Upper lobe of left lung (tissue), 6 donors: ENCODE measurements around the gene LHFPL2. TPM values are rescaled to one million over a fixed set of nuclear protein-coding genes. Genes with fewer than 3 reads are reported as not detected.

ENCODE experiments used
- ATAC-seq, 2 donors: fragments of 200-7000 bp; cut with Tn5 transposase; one replicate each; pipeline ENCODE4 v1.9.1; 2022; ENCODE audit warnings: mild to moderate bottlenecking in 2 of 2, moderate library complexity in 2 of 2; ENCODE audit not compliant: low FRiP score in 2 of 2
- DNase-seq, 2 donors: peaks; one replicate each; pipeline ENCODE4 v3.0.0-alpha.2; 2019 to 2020
- H3K27ac ChIP-seq, 4 donors: fragments of 200-600 bp; sonication (generic); one replicate each; pipeline ENCODE4 v1.5.1; 2016 to 2019
- H3K27me3 ChIP-seq, 4 donors: fragments of 200-600 bp; sonication (generic); one replicate each; pipeline ENCODE4 v1.5.1; 2017 to 2019
- H3K36me3 ChIP-seq, 4 donors: fragments of 200-600 bp; sonication (generic); one replicate each; pipeline ENCODE4 v1.5.1; 2016 to 2019
- H3K4me1 ChIP-seq, 4 donors: fragments of 200-600 bp; sonication (generic); one replicate each; pipeline ENCODE4 v1.5.1; 2018 to 2019
- H3K4me3 ChIP-seq, 4 donors: fragments of 200-600 bp; sonication (generic); one replicate each; pipeline ENCODE4 v1.5.1; 2017 to 2019; ENCODE audit warnings: mild to moderate bottlenecking in 2 of 4, moderate library complexity in 1 of 4
- H3K9me3 ChIP-seq, 4 donors: fragments of 200-600 bp; sonication (generic); one replicate each; pipeline ENCODE4 v1.5.1; 2018 to 2019
- CTCF ChIP-seq, 6 experiments: fragments of 450-650 bp in 4 of 6; fragments of 200-600 bp in 2 of 6; sonication (generic) in 2 of 6; IDR thresholded peaks; one replicate each; pipeline ENCODE4 v1.5.1; 2016 to 2019; ENCODE audit warnings: antibody characterized with exemption in 6 of 6
- EP300 ChIP-seq, 4 donors: sonication (generic); formaldehyde crosslinking; IDR thresholded peaks; one replicate each; pipeline ENCODE4 v1.5.1; 2017; ENCODE audit warnings: antibody characterized with exemption in 4 of 4, control low read depth in 2 of 4
- POLR2A ChIP-seq, 4 donors: fragments of 450-650 bp; IDR thresholded peaks; one replicate each; pipeline ENCODE4 v1.5.1; 2016 to 2017; ENCODE audit warnings: antibody characterized with exemption in 4 of 4, mild to moderate bottlenecking in 2 of 4
- POLR2AphosphoS5 ChIP-seq, 2 donors: sonication (generic); formaldehyde crosslinking; IDR thresholded peaks; one replicate each; pipeline ENCODE4 v1.5.1; 2017; ENCODE audit warnings: antibody characterized with exemption in 2 of 2
- WGBS, 2 donors: methylation state at CpG; one replicate each; pipeline ENCODE4 v1.1.5; 2017 to 2018; 5-methylcytosine and 5-hydroxymethylcytosine counted together
- total RNA-seq, 6 donors: library from RNA; depleted of rRNA in 4 of 6; stranded (reverse); fragments of >200 nt in 4 of 6; gene quantifications; one replicate each; pipeline versions ENCODE4 v1.1.0 to v1.2.1, GENCODE V29; 2016 to 2021
- donor health status: DM: no; HTN: no; CAD: no; lungs with moderate emphysema.
- donor health status: DM: no; HTN: yes; CAD: no; lungs with severe emphysema.

Gene LHFPL2
- total RNA-seq, 6 donors from 2014 or later = 17.3 to 69.5 (median 32.9) TPM

DNA sequence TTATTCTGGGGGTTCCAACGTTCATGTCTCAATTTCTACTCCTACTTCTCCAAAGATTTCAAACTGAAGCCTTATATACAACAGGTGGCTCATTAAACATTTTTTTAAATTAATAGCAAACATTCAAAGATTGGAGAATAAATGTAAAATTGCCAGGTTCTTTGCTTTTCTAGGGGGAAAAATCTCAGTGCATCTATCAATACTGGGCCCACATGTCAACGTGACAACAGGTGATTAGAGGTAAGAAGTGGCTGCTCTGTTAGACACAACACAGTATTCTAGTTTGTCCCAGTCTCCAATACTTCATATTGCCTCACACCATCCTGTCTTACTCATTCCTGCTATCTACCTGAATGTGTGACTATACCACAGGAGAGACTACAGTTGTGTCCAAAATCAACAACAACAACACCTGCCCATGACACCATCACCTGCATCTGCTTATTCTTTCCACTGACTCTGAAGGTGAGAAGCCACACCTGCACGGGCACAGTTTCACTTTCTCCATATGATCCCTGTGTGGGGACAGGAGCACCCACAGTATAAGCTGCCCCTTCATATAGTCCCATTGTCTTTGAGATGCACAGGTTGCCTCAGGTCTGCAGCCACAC, 110.2 kb downstream of the LHFPL2 start:
- Histone ChIP-seq H3K27me3 (no peaks in the 10 kb centered on the region), H3K9me3 (no peaks in the 10 kb centered on the region), H3K4me3 (no peak overlapping the region), H3K4me1 (peaks cover 0 to 14% (median 5%) of the 10 kb centered on the region in 4 donors), H3K36me3 (no peaks in the 10 kb centered on the region), H3K27ac (no peak overlapping the region)
- 81 to 86% methylated on average over 3 of the region's 3 CpGs for WGBS, 2 donors
- no peak for TF ChIP-seq EP300 (IDR thresholded peaks at IDR 0.05)
- no peak for DNase-seq
- no peak for ATAC-seq

GRCh38 chr5:78537821-78538220, 110.8 kb downstream of the LHFPL2 start:
- WGBS, 2 donors = 39 to 52% methylated on average over 5 of the region's 5 CpGs
- Histone ChIP-seq H3K4me3 (no peak overlapping the region), H3K36me3 (no peaks in the 10 kb centered on the region), H3K9me3 (no peaks in the 10 kb centered on the region), H3K4me1 (peaks cover 0 to 14% (median 5%) of the 10 kb centered on the region in 4 donors), H3K27me3 (no peaks in the 10 kb centered on the region), H3K27ac (no peak overlapping the region)
- ATAC-seq (peak in 1 of 2 donors; percentile 49), DNase-seq (no peak)
- peak in 5 of 6 experiments; percentile 19 to 51 (median 33) for TF ChIP-seq CTCF (IDR thresholded peaks at IDR 0.05)
- TF ChIP-seq POLR2A (IDR thresholded peaks at IDR 0.05) = no peak
- no peak for TF ChIP-seq POLR2AphosphoS5 (IDR thresholded peaks at IDR 0.05)
- no peak for TF ChIP-seq EP300 (IDR thresholded peaks at IDR 0.05)

- no peaks in the 10 kb centered on the region for H3K27me3 ChIP-seq
- no peaks in the 10 kb centered on the region for H3K36me3 ChIP-seq
- ATAC-seq (no peak), DNase-seq (no peak)
- H3K9me3 ChIP-seq = no peaks in the 10 kb centered on the region
- whole genome bisulfite sequencing, 2 donors = 64 to 71% methylated on average over 5 of the region's 5 CpGs
- H3K4me1 ChIP-seq = peaks cover 0 to 14% (median 5%) of the 10 kb centered on the region in 4 donors
- TF ChIP-seq POLR2AphosphoS5 (IDR thresholded peaks at IDR 0.05) (no peak), POLR2A (IDR thresholded peaks at IDR 0.05) (no peak), CTCF (IDR thresholded peaks at IDR 0.05) (no peak), EP300 (IDR thresholded peaks at IDR 0.05) (no peak)
- H3K4me3 ChIP-seq = no peak overlapping the region
- no peak overlapping the region for H3K27ac ChIP-seq
Observed at GRCh38 chr5:78537411-78537810, 111.2 kb downstream of the LHFPL2 start.

DNA sequence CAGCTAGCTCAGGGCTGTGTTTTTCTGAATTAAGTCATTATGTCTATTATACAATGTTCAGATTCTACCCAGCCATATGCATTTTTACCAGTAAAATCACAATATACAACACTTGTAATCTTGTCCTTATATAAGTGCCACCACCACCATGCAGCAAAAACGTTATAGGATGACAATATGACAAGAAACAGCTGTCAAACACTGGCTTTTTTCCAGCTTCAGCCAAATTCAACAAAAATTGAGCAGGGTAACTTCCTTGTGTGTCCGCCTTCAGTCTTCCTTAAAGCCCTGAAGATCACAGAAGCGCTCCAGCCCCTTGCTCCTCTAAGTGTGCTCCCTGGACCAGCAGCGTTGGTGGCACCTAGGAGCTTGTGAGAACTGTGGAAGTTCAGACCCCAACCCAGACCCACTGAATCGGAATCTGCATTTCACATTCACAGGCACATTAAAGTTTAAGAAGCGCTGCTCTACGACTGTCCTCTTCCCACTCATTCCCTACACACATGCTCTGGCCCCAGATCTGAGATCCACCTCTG, 111.8 kb downstream of the LHFPL2 start:
- no peak overlapping the region for H3K27ac ChIP-seq
- H3K9me3 ChIP-seq = no peaks in the 10 kb centered on the region
- TF ChIP-seq EP300 (IDR thresholded peaks at IDR 0.05) = no peak
- TF ChIP-seq POLR2A (IDR thresholded peaks at IDR 0.05) = no peak
- TF ChIP-seq CTCF (IDR thresholded peaks at IDR 0.05) = no peak
- no peak for TF ChIP-seq POLR2AphosphoS5 (IDR thresholded peaks at IDR 0.05)
- peaks cover 0 to 14% (median 5%) of the 10 kb centered on the region in 4 donors for H3K4me1 ChIP-seq
- DNase-seq = no peak
- H3K36me3 ChIP-seq = no peaks in the 10 kb centered on the region
- no peak for ATAC-seq
- H3K27me3 ChIP-seq = no peaks in the 10 kb centered on the region
- no peak overlapping the region for H3K4me3 ChIP-seq
- 81 to 88% methylated on average over 6 to 7 of the region's 7 CpGs for WGBS, 2 donors

DNA sequence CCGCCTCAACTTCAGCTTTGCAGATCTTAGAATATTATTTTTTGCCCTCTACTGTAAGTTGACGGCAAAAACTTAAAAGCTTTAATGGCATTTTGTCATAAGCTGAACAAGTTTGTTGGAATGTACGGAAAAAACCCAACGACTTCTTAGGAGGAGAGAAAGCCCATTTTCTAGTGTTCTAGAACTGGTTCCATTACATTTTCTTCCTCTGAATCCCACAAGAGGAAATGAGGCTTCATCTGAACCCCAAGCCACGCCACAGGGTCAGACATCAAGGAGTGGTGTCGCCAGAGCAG, 113.7 kb downstream of the LHFPL2 start:
- Histone ChIP-seq H3K27me3 (no peaks in the 10 kb centered on the region), H3K4me1 (peaks cover 0 to 12% (median 1%) of the 10 kb centered on the region in 4 donors), H3K4me3 (no peak overlapping the region), H3K27ac (peak overlapping the region; percentile 24 to 82 (median 62)), H3K9me3 (no peaks in the 10 kb centered on the region), H3K36me3 (no peaks in the 10 kb centered on the region)
- ATAC-seq = no peak
- TF ChIP-seq EP300 (IDR thresholded peaks at IDR 0.05) = no peak
- TF ChIP-seq POLR2AphosphoS5 (IDR thresholded peaks at IDR 0.05) = no peak
- TF ChIP-seq CTCF (IDR thresholded peaks at IDR 0.05) = no peak
- no peak for TF ChIP-seq POLR2A (IDR thresholded peaks at IDR 0.05)
- DNase-seq = no peak
- WGBS, 2 donors = 73 to 79% methylated on average over 6 of the region's 6 CpGs
